CD8-positive, alpha-beta memory T cell (primary cell): Measurements from ENCODE around the gene SUMO2. TPM values are rescaled to one million over a fixed set of nuclear protein-coding genes. Genes with fewer than 3 reads are reported as not detected.

Source experiments
- polyA plus RNA-seq: library from polyadenylated mRNA; unstranded; fragments of 300-500 nt; fragmentation: Illumina TruSeq; gene quantifications from one replicate; pipeline ENCODE4 v1.2.3, GENCODE V29; 2021
- total RNA-seq, 2 experiments: library from RNA; stranded (reverse); gene quantifications; one replicate each; pipeline ENCODE4 v1.2.3, GENCODE V29; 2021

The SUMO2 gene
- total and polyA plus RNA-seq, 3 experiments from 2014 or later = 405 to 687 (median 653) TPM

Other genes with a start within 250 kb of the SUMO2 start
- not detected for gene OTOP3, start 247.1 kb downstream of the SUMO2 start, total RNA-seq
- not detected for gene OTOP3, start 247.1 kb downstream of the SUMO2 start, polyA plus RNA-seq
- gene HID1, start 210.2 kb downstream of the SUMO2 start, total RNA-seq = 1 to 10 TPM in 1 of 2 experiments, under 1 TPM in 1; 0.91 to 2.3 TPM
- gene HID1, start 210.2 kb downstream of the SUMO2 start, polyA plus RNA-seq = 5.2 TPM
- 1 to 10 TPM; 1.5 to 1.7 TPM for gene CDR2L, start 195.3 kb downstream of the SUMO2 start, total RNA-seq
- 0.06 TPM for gene CDR2L, start 195.3 kb downstream of the SUMO2 start, polyA plus RNA-seq
- 10 to 100 TPM; 65.5 to 68.8 TPM for gene MRPL58, start 170.3 kb downstream of the SUMO2 start, total RNA-seq
- gene MRPL58, start 170.3 kb downstream of the SUMO2 start, polyA plus RNA-seq = 48.0 TPM
- 100 to 1,000 TPM; 179 to 198 TPM for gene ATP5PD, start 136.0 kb downstream of the SUMO2 start, total RNA-seq
- 345 TPM for gene ATP5PD, start 136.0 kb downstream of the SUMO2 start, polyA plus RNA-seq
- gene KCTD2, start 135.7 kb downstream of the SUMO2 start, total RNA-seq = 10 to 100 TPM; 22.2 to 23.8 TPM
- gene KCTD2, start 135.7 kb downstream of the SUMO2 start, polyA plus RNA-seq = 8.0 TPM
- 1 to 10 TPM; 1.3 to 1.9 TPM for gene SLC16A5, start 95.0 kb downstream of the SUMO2 start, total RNA-seq
- 0.82 TPM for gene SLC16A5, start 95.0 kb downstream of the SUMO2 start, polyA plus RNA-seq
- 10 to 100 TPM; 15.2 to 15.9 TPM for gene ARMC7, start 73.0 kb downstream of the SUMO2 start, total RNA-seq
- gene ARMC7, start 73.0 kb downstream of the SUMO2 start, polyA plus RNA-seq = 4.0 TPM
- gene NT5C, start 51.2 kb downstream of the SUMO2 start, total RNA-seq = 10 to 100 TPM; 75.7 to 84.8 TPM
- 42.3 TPM for gene NT5C, start 51.2 kb downstream of the SUMO2 start, polyA plus RNA-seq
- gene JPT1, start 28.4 kb downstream of the SUMO2 start, total RNA-seq = 100 to 1,000 TPM; 189 to 200 TPM
- gene JPT1, start 28.4 kb downstream of the SUMO2 start, polyA plus RNA-seq = 123 TPM
- 100 to 1,000 TPM; 147 to 152 TPM for gene NUP85, start 22.7 kb upstream of the SUMO2 start, total RNA-seq
- 39.0 TPM for gene NUP85, start 22.7 kb upstream of the SUMO2 start, polyA plus RNA-seq
- gene GGA3, start 78.6 kb upstream of the SUMO2 start, total RNA-seq = 10 to 100 TPM; 73.2 to 75.1 TPM
- gene GGA3, start 78.6 kb upstream of the SUMO2 start, polyA plus RNA-seq = 17.6 TPM
- 100 to 1,000 TPM; 101 to 102 TPM for gene MRPS7, start 78.9 kb upstream of the SUMO2 start, total RNA-seq
- 123 TPM for gene MRPS7, start 78.9 kb upstream of the SUMO2 start, polyA plus RNA-seq
- gene MIF4GD, start 88.3 kb upstream of the SUMO2 start, total RNA-seq = 10 to 100 TPM; 38.5 to 40.4 TPM
- 108 TPM for gene MIF4GD, start 88.3 kb upstream of the SUMO2 start, polyA plus RNA-seq
- gene SLC25A19, start 106.5 kb upstream of the SUMO2 start, total RNA-seq = 100 to 1,000 TPM; 119 to 126 TPM
- gene SLC25A19, start 106.5 kb upstream of the SUMO2 start, polyA plus RNA-seq = 15.5 TPM
- 100 to 1,000 TPM; 180 to 189 TPM for gene GRB2, start 222.7 kb upstream of the SUMO2 start, total RNA-seq
- 158 TPM for gene GRB2, start 222.7 kb upstream of the SUMO2 start, polyA plus RNA-seq